Activated CD4-positive, alpha-beta T cell treated with anti-CD3 and anti-CD28 coated beads, Interleukin-2, amount 10 ng/mL, durations not matched to agents 7 days and 5 days (primary cell): ENCODE measurements around the gene ANO2. TPM values are rescaled to one million over a fixed set of nuclear protein-coding genes. Genes with fewer than 3 reads are reported as not detected.
"Not testable (repeated sequence)": the region's sequence is repeated elsewhere in the genome, so short reads cannot be mapped to it uniquely, and the experiment has no call there.

Experiments used
- CTCF ChIA-PET: fragments of 350-600 bp; sonication (Branson Sonifier 250); formaldehyde crosslinking; loops from one replicate; lab custom pipeline; 2021; ENCODE audit warnings: antibody characterized with exemption; lab: Charles Lee
- POLR2A ChIA-PET: fragments of 350-600 bp; sonication (Branson Sonifier 250); formaldehyde crosslinking; loops from one replicate; lab custom pipeline; 2021; ENCODE audit warnings: antibody characterized with exemption; lab: Charles Lee
- DNase-seq: peaks from one replicate; pipeline ENCODE4 v3.0.0-alpha.2; 2020
- H3K27ac Mint-ChIP-seq: one replicate; pipeline ENCODE4 v1.8.0; 2021; ENCODE audit warnings: mild to moderate bottlenecking, moderate library complexity, mixed read lengths
- H3K27me3 Mint-ChIP-seq: one replicate; pipeline ENCODE4 v1.8.0; 2021; ENCODE audit warnings: mixed read lengths
- H3K36me3 Mint-ChIP-seq: one replicate; pipeline ENCODE4 v1.8.0; 2021; ENCODE audit warnings: low read depth, mixed read lengths
- H3K4me1 Mint-ChIP-seq: one replicate; pipeline ENCODE4 v1.8.0; 2021; ENCODE audit warnings: mixed read lengths
- H3K4me3 Mint-ChIP-seq: one replicate; pipeline ENCODE4 v1.8.0; 2021; ENCODE audit warnings: mild to moderate bottlenecking, moderate library complexity, mixed read lengths
- H3K9me3 Mint-ChIP-seq: one replicate; pipeline ENCODE4 v1.8.0; 2021; ENCODE audit warnings: mixed read lengths
- total RNA-seq, 2 experiments: library from RNA; stranded (reverse); gene quantifications; one replicate each; pipeline ENCODE4 v1.2.3, GENCODE V29; 2021

ANO2 gene
- total RNA-seq, 2 experiments from 2014 or later: not detected

- no peak for DNase-seq
- Mint-ChIP-seq H3K36me3 (no peaks in the 10 kb centered on the region), H3K4me1 (peaks cover 4% of the 10 kb centered on the region), H3K9me3 (peaks cover 2% of the 10 kb centered on the region), H3K27me3 (peaks cover 2% of the 10 kb centered on the region), H3K4me3 (no peak overlapping the region), H3K27ac (no peak overlapping the region)
- POLR2A ChIA-PET: no interaction called here
- CTCF ChIA-PET: no interaction called here
These were observed 238.8 kb downstream of the ANO2 start for GRCh38 chr12:5706247-5706646.

- Mint-ChIP-seq H3K4me1 (peaks cover 4% of the 10 kb centered on the region), H3K4me3 (no peak overlapping the region), H3K27ac (no peak overlapping the region), H3K27me3 (peaks cover 2% of the 10 kb centered on the region), H3K9me3 (peaks cover 2% of the 10 kb centered on the region), H3K36me3 (no peaks in the 10 kb centered on the region)
- ChIA-PET POLR2A (no interaction called here), CTCF (no interaction called here)
- DNase-seq: no peak
These were observed 239.3 kb downstream of the ANO2 start for GRCh38 chr12:5705791-5706190.

GRCh38 chr12:5694759-5695409, 250.2 kb downstream of the ANO2 start:
- H3K4me1 Mint-ChIP-seq: no peaks in the 10 kb centered on the region
- H3K9me3 Mint-ChIP-seq: no peaks in the 10 kb centered on the region
- no peaks in the 10 kb centered on the region for H3K36me3 Mint-ChIP-seq
- ChIA-PET POLR2A (no interaction called here), CTCF (no interaction called here)
- peaks cover 2% of the 10 kb centered on the region for H3K27me3 Mint-ChIP-seq
- no peak overlapping the region for H3K27ac Mint-ChIP-seq
- no peak overlapping the region for H3K4me3 Mint-ChIP-seq
- DNase-seq: no peak

- H3K4me3 Mint-ChIP-seq: no peak overlapping the region
- ChIA-PET CTCF (no interaction called here), POLR2A (no interaction called here)
- no peaks in the 10 kb centered on the region for H3K27me3 Mint-ChIP-seq
- no peak for DNase-seq
- H3K9me3 Mint-ChIP-seq: no peaks in the 10 kb centered on the region
- H3K27ac Mint-ChIP-seq: no peak overlapping the region
- H3K36me3 Mint-ChIP-seq: no peaks in the 10 kb centered on the region
- no peaks in the 10 kb centered on the region for H3K4me1 Mint-ChIP-seq
These were observed 252.2 kb downstream of the ANO2 start for GRCh38 chr12:5692850-5693249.

- H3K9me3 Mint-ChIP-seq: no peaks in the 10 kb centered on the region
- H3K36me3 Mint-ChIP-seq: no peaks in the 10 kb centered on the region
- H3K4me1 Mint-ChIP-seq: no peaks in the 10 kb centered on the region
- no peaks in the 10 kb centered on the region for H3K27me3 Mint-ChIP-seq
- no peak for DNase-seq
- H3K4me3 Mint-ChIP-seq: no peak overlapping the region
- POLR2A ChIA-PET: no interaction called here
- H3K27ac Mint-ChIP-seq: no peak overlapping the region
- CTCF ChIA-PET: no interaction called here
These were observed 253.1 kb downstream of the ANO2 start for GRCh38 chr12:5691943-5692342.

- Mint-ChIP-seq H3K9me3 (no peaks in the 10 kb centered on the region), H3K36me3 (no peaks in the 10 kb centered on the region), H3K4me3 (no peak overlapping the region), H3K4me1 (no peaks in the 10 kb centered on the region), H3K27me3 (no peaks in the 10 kb centered on the region), H3K27ac (no peak overlapping the region)
- POLR2A ChIA-PET: no interaction called here
- CTCF ChIA-PET: no interaction called here
- DNase-seq: no peak
These were observed 254.8 kb downstream of the ANO2 start for GRCh38 chr12:5690240-5690639.

- no peak overlapping the region for H3K27ac Mint-ChIP-seq
- ChIA-PET CTCF (no interaction called here), POLR2A (no interaction called here)
- no peaks in the 10 kb centered on the region for H3K36me3 Mint-ChIP-seq
- H3K4me3 Mint-ChIP-seq: no peak overlapping the region
- H3K27me3 Mint-ChIP-seq: no peaks in the 10 kb centered on the region
- H3K4me1 Mint-ChIP-seq: no peaks in the 10 kb centered on the region
- no peak for DNase-seq
- H3K9me3 Mint-ChIP-seq: no peaks in the 10 kb centered on the region
These were observed 255.3 kb downstream of the ANO2 start for GRCh38 chr12:5689773-5690172.

GRCh38 chr12:5688226-5688625, 256.8 kb downstream of the ANO2 start:
- Mint-ChIP-seq H3K27me3 (no peaks in the 10 kb centered on the region), H3K9me3 (no peaks in the 10 kb centered on the region), H3K36me3 (no peaks in the 10 kb centered on the region), H3K4me3 (no peak overlapping the region), H3K27ac (no peak overlapping the region), H3K4me1 (no peaks in the 10 kb centered on the region)
- POLR2A ChIA-PET: no interaction called here
- no peak for DNase-seq
- CTCF ChIA-PET: interaction anchor here (0.5 kb wide), 1 partner anchor 215 kb away, joined by 3 read pairs; no protein-coding TSS in a partner anchor

GRCh38 chr12:5685935-5686334, 259.1 kb downstream of the ANO2 start:
- Mint-ChIP-seq H3K4me1 (no peaks in the 10 kb centered on the region), H3K27me3 (no peaks in the 10 kb centered on the region), H3K9me3 (no peaks in the 10 kb centered on the region), H3K36me3 (no peaks in the 10 kb centered on the region), H3K27ac (no peak overlapping the region), H3K4me3 (no peak overlapping the region)
- DNase-seq: no peak
- ChIA-PET POLR2A (no interaction called here), CTCF (no interaction called here)

- ChIA-PET POLR2A (no interaction called here), CTCF (no interaction called here)
- H3K4me1 Mint-ChIP-seq: no peaks in the 10 kb centered on the region
- DNase-seq: no peak
- H3K27ac Mint-ChIP-seq: no peak overlapping the region
- H3K27me3 Mint-ChIP-seq: no peaks in the 10 kb centered on the region
- H3K4me3 Mint-ChIP-seq: no peak overlapping the region
- no peaks in the 10 kb centered on the region for H3K9me3 Mint-ChIP-seq
- no peaks in the 10 kb centered on the region for H3K36me3 Mint-ChIP-seq
These were observed 260.1 kb downstream of the ANO2 start for GRCh38 chr12:5684989-5685388.

- ChIA-PET CTCF (no interaction called here), POLR2A (no interaction called here)
- no peak for DNase-seq
- H3K36me3 Mint-ChIP-seq: no peaks in the 10 kb centered on the region
- H3K9me3 Mint-ChIP-seq: no peaks in the 10 kb centered on the region
- no peak overlapping the region for H3K4me3 Mint-ChIP-seq
- no peaks in the 10 kb centered on the region for H3K4me1 Mint-ChIP-seq
- H3K27ac Mint-ChIP-seq: no peak overlapping the region
- H3K27me3 Mint-ChIP-seq: peaks cover 7% of the 10 kb centered on the region
These were observed 262.5 kb downstream of the ANO2 start for GRCh38 chr12:5682581-5682980.

GRCh38 chr12:5678176-5678575, 266.9 kb downstream of the ANO2 start:
- H3K4me3 Mint-ChIP-seq: no peak overlapping the region
- H3K27ac Mint-ChIP-seq: no peak overlapping the region
- ChIA-PET CTCF (no interaction called here), POLR2A (no interaction called here)
- no peaks in the 10 kb centered on the region for H3K9me3 Mint-ChIP-seq
- no peaks in the 10 kb centered on the region for H3K36me3 Mint-ChIP-seq
- no peaks in the 10 kb centered on the region for H3K4me1 Mint-ChIP-seq
- H3K27me3 Mint-ChIP-seq: peaks cover 11% of the 10 kb centered on the region
- no peak for DNase-seq

GRCh38 chr12:5669624-5670023, 275.4 kb downstream of the ANO2 start:
- H3K4me3 Mint-ChIP-seq, DNase-seq, H3K9me3 Mint-ChIP-seq, H3K36me3 Mint-ChIP-seq, CTCF ChIA-PET, H3K27ac Mint-ChIP-seq, H3K4me1 Mint-ChIP-seq, POLR2A ChIA-PET: not testable (repeated sequence)
- H3K27me3 Mint-ChIP-seq: peaks cover 11% of the 10 kb centered on the region

GRCh38 chr12:5665615-5666014, 279.4 kb downstream of the ANO2 start:
- Mint-ChIP-seq H3K9me3 (no peaks in the 10 kb centered on the region), H3K4me1 (no peaks in the 10 kb centered on the region), H3K36me3 (no peaks in the 10 kb centered on the region), H3K27ac (no peak overlapping the region), H3K4me3 (no peak overlapping the region), H3K27me3 (peaks cover 2% of the 10 kb centered on the region)
- DNase-seq: no peak
- ChIA-PET POLR2A (no interaction called here), CTCF (no interaction called here)
